ENCODE data around the gene GNAQ.

Gene GNAQ

GRCh38 chr9:77892955-77893514 lies 138.6 kb downstream of the GNAQ start:
- Histone ChIP-seq H2AFZ (ENCODE audit: low read depth, low read length) (no peak overlapping the region), H3K27me3 (ENCODE audit: insufficient read depth, low read length, poor library complexity) (no peaks in the 10 kb centered on the region), H3K9ac (ENCODE audit: low read depth, low read length) (no peak overlapping the region), H3K4me2 (ENCODE audit: insufficient read depth, low read length) (no peak overlapping the region), H3K27ac (ENCODE audit: low read length) (no peak overlapping the region), H3K36me3 (ENCODE audit: insufficient read depth, low read length) (peaks cover 14% of the 10 kb centered on the region; the same call in 1 of the 2 replicates), H3K4me3 (ENCODE audit: low read depth in 1 of 2, low read length in 2 of 2) (no peak overlapping the region), H4K20me1 (ENCODE audit: insufficient read depth, low read length) (no peaks in the 10 kb centered on the region), H3K79me2 (ENCODE audit: insufficient read depth, low read length) (peaks cover 87% of the 10 kb centered on the region), H3K9me3 (ENCODE audit: insufficient read depth, low read length, severe bottlenecking) (no peaks in the 10 kb centered on the region), H3K4me1 (ENCODE audit: insufficient read depth, low read length) (no peaks in the 10 kb centered on the region)
- DNase-seq = no peak
- TF ChIP-seq, protein P1, sequence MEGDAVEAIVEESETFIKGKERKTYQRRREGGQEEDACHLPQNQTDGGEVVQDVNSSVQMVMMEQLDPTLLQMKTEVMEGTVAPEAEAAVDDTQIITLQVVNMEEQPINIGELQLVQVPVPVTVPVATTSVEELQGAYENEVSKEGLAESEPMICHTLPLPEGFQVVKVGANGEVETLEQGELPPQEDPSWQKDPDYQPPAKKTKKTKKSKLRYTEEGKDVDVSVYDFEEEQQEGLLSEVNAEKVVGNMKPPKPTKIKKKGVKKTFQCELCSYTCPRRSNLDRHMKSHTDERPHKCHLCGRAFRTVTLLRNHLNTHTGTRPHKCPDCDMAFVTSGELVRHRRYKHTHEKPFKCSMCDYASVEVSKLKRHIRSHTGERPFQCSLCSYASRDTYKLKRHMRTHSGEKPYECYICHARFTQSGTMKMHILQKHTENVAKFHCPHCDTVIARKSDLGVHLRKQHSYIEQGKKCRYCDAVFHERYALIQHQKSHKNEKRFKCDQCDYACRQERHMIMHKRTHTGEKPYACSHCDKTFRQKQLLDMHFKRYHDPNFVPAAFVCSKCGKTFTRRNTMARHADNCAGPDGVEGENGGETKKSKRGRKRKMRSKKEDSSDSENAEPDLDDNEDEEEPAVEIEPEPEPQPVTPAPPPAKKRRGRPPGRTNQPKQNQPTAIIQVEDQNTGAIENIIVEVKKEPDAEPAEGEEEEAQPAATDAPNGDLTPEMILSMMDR (IDR thresholded peaks at IDR 0.05; ENCODE audit: borderline replicate concordance, extremely low read depth, low read length, poor library complexity, severe bottlenecking) = no peak
- no peak for TF ChIP-seq EZH2 (IDR thresholded peaks at IDR 0.05; ENCODE audit: borderline replicate concordance, low read depth, low read length, severe bottlenecking)
- no peak for ATAC-seq (ENCODE audit: insufficient read depth, low read depth)

- peaks cover 87% of the 10 kb centered on the region for H3K79me2 ChIP-seq (ENCODE audit: insufficient read depth, low read length)
- H3K4me1 ChIP-seq (ENCODE audit: insufficient read depth, low read length) = no peaks in the 10 kb centered on the region
- TF ChIP-seq, protein P1 (IDR thresholded peaks at IDR 0.05; ENCODE audit: borderline replicate concordance, extremely low read depth, low read length, poor library complexity, severe bottlenecking) = no peak
- no peak for TF ChIP-seq EZH2 (IDR thresholded peaks at IDR 0.05; ENCODE audit: borderline replicate concordance, low read depth, low read length, severe bottlenecking)
- H4K20me1 ChIP-seq (ENCODE audit: insufficient read depth, low read length) = no peaks in the 10 kb centered on the region
- H3K27ac ChIP-seq (ENCODE audit: low read length) = peak overlapping the region; percentile 40
- H3K27me3 ChIP-seq (ENCODE audit: insufficient read depth, low read length, poor library complexity) = no peaks in the 10 kb centered on the region
- no peak overlapping the region for H3K9ac ChIP-seq (ENCODE audit: low read depth, low read length)
- no peak for ATAC-seq (ENCODE audit: insufficient read depth, low read depth)
- peaks cover 14% of the 10 kb centered on the region; the same call in 1 of the 2 replicates for H3K36me3 ChIP-seq (ENCODE audit: insufficient read depth, low read length)
- H3K4me3 ChIP-seq (ENCODE audit: low read depth in 1 of 2, low read length in 2 of 2) = no peak overlapping the region
- DNase-seq = no peak
- H2AFZ ChIP-seq (ENCODE audit: low read depth, low read length) = no peak overlapping the region
- H3K4me2 ChIP-seq (ENCODE audit: insufficient read depth, low read length) = no peak overlapping the region
- no peaks in the 10 kb centered on the region for H3K9me3 ChIP-seq (ENCODE audit: insufficient read depth, low read length, severe bottlenecking)
Measured at GRCh38 chr9:77892171-77892570, 139.4 kb downstream of the GNAQ start.

DNA sequence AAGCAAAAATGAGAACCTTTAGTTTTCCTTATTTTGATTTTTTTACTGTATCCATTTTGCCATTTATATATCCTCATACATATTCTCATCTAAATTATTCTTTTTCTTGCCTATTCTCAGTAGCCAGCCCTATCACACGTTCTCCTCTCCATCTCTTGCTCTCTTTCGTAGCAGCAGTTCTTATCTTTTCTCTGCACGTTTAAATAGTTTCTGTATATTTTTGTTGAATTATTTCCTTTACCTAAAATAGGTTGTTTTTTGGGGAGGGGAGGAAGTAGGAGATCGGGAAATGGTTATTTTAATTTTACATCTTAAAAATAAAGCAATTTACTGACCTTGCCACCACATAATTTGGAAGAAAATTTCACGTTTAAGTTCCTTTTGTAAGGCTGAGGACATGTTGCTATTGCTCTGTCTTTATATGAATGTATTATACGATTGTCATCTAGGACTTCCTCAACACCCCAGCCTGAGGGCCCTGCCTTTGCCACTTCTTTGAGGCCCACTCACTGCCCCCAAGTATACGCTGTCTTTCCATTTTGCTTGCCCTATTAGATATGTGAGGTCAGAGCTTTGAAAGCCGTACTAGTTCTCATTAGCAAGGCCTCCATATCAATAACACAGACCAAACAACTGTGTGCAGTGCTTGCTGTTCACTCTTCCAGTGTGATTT lies 140.3 kb downstream of the GNAQ start:
- Histone ChIP-seq H3K4me1 (ENCODE audit: insufficient read depth, low read length) (no peaks in the 10 kb centered on the region), H3K9ac (ENCODE audit: low read depth, low read length) (no peak overlapping the region), H3K27me3 (ENCODE audit: insufficient read depth, low read length, poor library complexity) (no peaks in the 10 kb centered on the region), H3K4me2 (ENCODE audit: insufficient read depth, low read length) (no peak overlapping the region), H4K20me1 (ENCODE audit: insufficient read depth, low read length) (no peaks in the 10 kb centered on the region), H2AFZ (ENCODE audit: low read depth, low read length) (no peak overlapping the region), H3K79me2 (ENCODE audit: insufficient read depth, low read length) (peaks cover 86% of the 10 kb centered on the region), H3K9me3 (ENCODE audit: insufficient read depth, low read length, severe bottlenecking) (no peaks in the 10 kb centered on the region), H3K36me3 (ENCODE audit: insufficient read depth, low read length) (peaks cover 14% of the 10 kb centered on the region; the same call in 1 of the 2 replicates), H3K4me3 (ENCODE audit: low read depth in 1 of 2, low read length in 2 of 2) (no peak overlapping the region), H3K27ac (ENCODE audit: low read length) (no peak overlapping the region)
- no peak for ATAC-seq (ENCODE audit: insufficient read depth, low read depth)
- TF ChIP-seq, protein P1 (IDR thresholded peaks at IDR 0.05; ENCODE audit: borderline replicate concordance, extremely low read depth, low read length, poor library complexity, severe bottlenecking) = no peak
- no peak for TF ChIP-seq EZH2 (IDR thresholded peaks at IDR 0.05; ENCODE audit: borderline replicate concordance, low read depth, low read length, severe bottlenecking)
- DNase-seq = no peak

Data from DND-41 (cell line).